ENCODE results near the gene RXRG.

GRCh38 chr1:165411396-165411795 is 33.5 kb downstream of the RXRG start:
- no peak for TF ChIP-seq RAD21 (IDR thresholded peaks at IDR 0.05; ENCODE audit: low read depth)
- no peak for TF ChIP-seq POLR2A (IDR thresholded peaks at IDR 0.05; ENCODE audit: borderline replicate concordance, extremely low read depth, insufficient read depth, insufficient read length)
- 0 out of 6 replicates have a peak, but pooled peaks of 1 of the 3 experiments have one; percentile 2 for TF ChIP-seq CTCF (IDR thresholded peaks at IDR 0.05 in 2 of 3, conservative IDR thresholded peaks at IDR 0.05 in 1 of 3; ENCODE audit: borderline replicate concordance in 1 of 3, insufficient read depth in 1 of 3, low read depth in 2 of 3, low read length in 2 of 3)
- TF ChIP-seq YY1 (IDR thresholded peaks at IDR 0.05; ENCODE audit: extremely low read depth, insufficient replicate concordance, low read depth, low read length): no peak
- no peak for TF ChIP-seq EZH2 (IDR thresholded peaks at IDR 0.05)
- no peak for TF ChIP-seq EZH2phosphoT487 (IDR thresholded peaks at IDR 0.05; ENCODE audit: borderline replicate concordance)
- TF ChIP-seq POLR2AphosphoS5 (IDR thresholded peaks at IDR 0.05; ENCODE audit: low read depth, low read length): no peak
- no peak for TF ChIP-seq ZNF274 (IDR thresholded peaks at IDR 0.05; ENCODE audit: low read depth, low read length)
- no peak for TF ChIP-seq SP1 (IDR thresholded peaks at IDR 0.05; ENCODE audit: low read depth)
- TF ChIP-seq ZBTB33 (IDR thresholded peaks at IDR 0.05; ENCODE audit: extremely low read depth, insufficient replicate concordance, low read length): no peak

All from HCT116 (cell line).